ENCODE data around the gene SLC6A16. TPM values are rescaled to one million over a fixed set of nuclear protein-coding genes. Genes with fewer than 3 reads are reported as not detected.

SLC6A16 gene
- total RNA-seq, 1 experiment from 2014 or later: 3.2 TPM

DNA sequence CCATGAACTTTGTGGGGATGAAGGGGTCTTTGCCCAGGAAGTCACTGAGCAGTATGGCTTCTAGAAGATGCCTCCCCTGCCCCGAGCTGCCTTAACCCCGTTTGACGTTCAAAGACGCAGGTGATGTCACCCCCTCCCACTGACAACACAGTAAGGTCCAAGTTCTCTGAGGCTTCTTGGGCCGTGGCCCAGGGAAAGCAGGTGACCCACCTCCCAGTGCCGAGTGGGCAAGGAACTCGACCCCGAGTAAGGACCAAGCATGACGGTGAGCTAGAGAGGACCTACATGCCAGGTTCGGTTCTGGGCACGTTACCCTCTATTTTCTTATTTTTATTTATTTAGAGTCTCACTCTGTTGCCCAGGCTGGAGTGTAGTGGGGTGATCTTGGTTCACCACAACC lies 81.3 kb downstream of the SLC6A16 start:
- no peak overlapping the region for H3K4me3 Mint-ChIP-seq
- Histone ChIP-seq H3K9me3 (ENCODE audit: control insufficient read depth, low read depth, low read length) (no peaks in the 10 kb centered on the region), H3K9ac (ENCODE audit: extremely low read depth, insufficient read length, low read length) (no peak overlapping the region), H4K8ac (replicated peaks; ENCODE audit: insufficient read length, low read depth, low read length) (no peak overlapping the region), H3K14ac (ENCODE audit: insufficient read depth, low read length) (no peak overlapping the region), H3K27me3 (ENCODE audit: insufficient read depth, low read length) (no peaks in the 10 kb centered on the region; the same call in 1 of the 2 replicates), H3K4me2 (ENCODE audit: insufficient read depth, insufficient read length, low read length) (no peak overlapping the region), H2BK20ac (ENCODE audit: low read depth, low read length, poor library complexity, severe bottlenecking) (no peak overlapping the region), H3K18ac (ENCODE audit: insufficient read length, low read depth, low read length) (no peak overlapping the region), H3K56ac (ENCODE audit: insufficient read length, low read depth, low read length) (no peak overlapping the region), H2AK5ac (ENCODE audit: insufficient read length, low read length) (no peak overlapping the region), H3K23ac (ENCODE audit: insufficient read length, low read depth, low read length) (no peak overlapping the region), H2BK120ac (ENCODE audit: low read depth, low read length, poor library complexity, severe bottlenecking) (no peak overlapping the region), H3K4me1 (ENCODE audit: insufficient read depth, low read length) (no peaks in the 10 kb centered on the region), H2AFZ (ENCODE audit: low read length) (no peak overlapping the region), H3K23me2 (ENCODE audit: insufficient read length, low read depth, low read length, poor library complexity, severe bottlenecking) (no peaks in the 10 kb centered on the region), H3T11ph (ENCODE audit: low read length) (no peak overlapping the region), H4K5ac (ENCODE audit: insufficient read length, low read depth, low read length) (no peak overlapping the region), H2BK5ac (ENCODE audit: insufficient read length, low read length) (no peak overlapping the region), H4K20me1 (ENCODE audit: control insufficient read depth, insufficient read depth, insufficient read length) (no peaks in the 10 kb centered on the region), H2BK15ac (ENCODE audit: low read depth, low read length) (no peak overlapping the region), H2BK12ac (ENCODE audit: insufficient read length, low read depth, low read length) (no peak overlapping the region), H3K27ac (ENCODE audit: insufficient read length, low read depth, low read length) (no peak overlapping the region), H3K79me2 (ENCODE audit: insufficient read depth, low read length) (no peaks in the 10 kb centered on the region), H3K4ac (ENCODE audit: low read depth, low read length) (no peak overlapping the region), H3K79me1 (ENCODE audit: insufficient read depth, low read depth, low read length, poor library complexity, severe bottlenecking) (no peaks in the 10 kb centered on the region), H4K91ac (ENCODE audit: insufficient read length, low read depth, low read length) (no peak overlapping the region)
- H3K36me3 Mint-ChIP-seq (ENCODE audit: insufficient read depth in 1 of 3, low read depth in 3 of 3): no peaks in the 10 kb centered on the region; a peak in 1 of 7 replicates
- peaks cover 9% of the 10 kb centered on the region; the same call in 1 of the 2 replicates for H3K27me3 Mint-ChIP-seq (ENCODE audit: low read depth)
- no CpG with 5 or more reads among the region's 11 CpGs for WGBS (ENCODE audit: extremely low coverage, insufficient read length, low lambda C conversion rate)
- H3K4me1 Mint-ChIP-seq: peaks cover 0 to 12% of the 10 kb centered on the region in 2 experiments; a peak in 2 of 4 replicates
- no peak for DNase-seq
- no peak overlapping the region for H3K27ac Mint-ChIP-seq
- H3K9me3 Mint-ChIP-seq: no peaks in the 10 kb centered on the region
- TF ChIP-seq, protein P1, sequence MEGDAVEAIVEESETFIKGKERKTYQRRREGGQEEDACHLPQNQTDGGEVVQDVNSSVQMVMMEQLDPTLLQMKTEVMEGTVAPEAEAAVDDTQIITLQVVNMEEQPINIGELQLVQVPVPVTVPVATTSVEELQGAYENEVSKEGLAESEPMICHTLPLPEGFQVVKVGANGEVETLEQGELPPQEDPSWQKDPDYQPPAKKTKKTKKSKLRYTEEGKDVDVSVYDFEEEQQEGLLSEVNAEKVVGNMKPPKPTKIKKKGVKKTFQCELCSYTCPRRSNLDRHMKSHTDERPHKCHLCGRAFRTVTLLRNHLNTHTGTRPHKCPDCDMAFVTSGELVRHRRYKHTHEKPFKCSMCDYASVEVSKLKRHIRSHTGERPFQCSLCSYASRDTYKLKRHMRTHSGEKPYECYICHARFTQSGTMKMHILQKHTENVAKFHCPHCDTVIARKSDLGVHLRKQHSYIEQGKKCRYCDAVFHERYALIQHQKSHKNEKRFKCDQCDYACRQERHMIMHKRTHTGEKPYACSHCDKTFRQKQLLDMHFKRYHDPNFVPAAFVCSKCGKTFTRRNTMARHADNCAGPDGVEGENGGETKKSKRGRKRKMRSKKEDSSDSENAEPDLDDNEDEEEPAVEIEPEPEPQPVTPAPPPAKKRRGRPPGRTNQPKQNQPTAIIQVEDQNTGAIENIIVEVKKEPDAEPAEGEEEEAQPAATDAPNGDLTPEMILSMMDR (conservative IDR thresholded peaks at IDR 0.05): no peak
